NCI-H748 treated with DMSO at 0.1 percent for 48 hours (cell line): Measurements from ENCODE around the gene TSPAN6.
A peak's percentile ranks its signal among the peaks of the same experiment; 100 is the strongest.

Experiments
- DNase-seq: peaks from one replicate; lab custom pipeline; 2025; lab: John Stamatoyannopoulos, UW

Gene TSPAN6

GRCh38 chrX:100636321-100636991 is at the start of gene TSPAN6:
Gene TSPAN6 (minus strand): TSS chrX:100636806. CDS start chrX:100636694, 112 bp downstream.
- DNase-seq: peak; percentile 74

GRCh38 chrX:100685997-100686305 is 49.3 kb upstream of the TSPAN6 start:
- no peak for DNase-seq

GRCh38 chrX:100685284-100685996 is 48.8 kb upstream of the TSPAN6 start:
- peak; percentile 61 for DNase-seq

GRCh38 chrX:100682939-100683338 is 46.3 kb upstream of the TSPAN6 start:
- DNase-seq: no peak

GRCh38 chrX:100681599-100681998 is 45.0 kb upstream of the TSPAN6 start:
- DNase-seq: no peak

- no peak for DNase-seq
Observed at GRCh38 chrX:100680756-100681155, 44.1 kb upstream of the TSPAN6 start.

- no peak for DNase-seq
Observed at GRCh38 chrX:100677611-100678181, 41.1 kb upstream of the TSPAN6 start.

- no peak for DNase-seq
Observed at GRCh38 chrX:100674705-100675104, 38.1 kb upstream of the TSPAN6 start.

- DNase-seq: no peak
Observed at GRCh38 chrX:100673397-100673953, 36.9 kb upstream of the TSPAN6 start.

- no peak for DNase-seq
Observed at GRCh38 chrX:100672966-100673365, 36.4 kb upstream of the TSPAN6 start.

GRCh38 chrX:100663642-100664041 is 27.0 kb upstream of the TSPAN6 start:
- no peak for DNase-seq

GRCh38 chrX:100662796-100663195 is 26.2 kb upstream of the TSPAN6 start:
- no peak for DNase-seq

- no peak for DNase-seq
Observed at GRCh38 chrX:100662170-100662569, 25.6 kb upstream of the TSPAN6 start.

GRCh38 chrX:100659431-100660137 is 23.0 kb upstream of the TSPAN6 start:
- no peak for DNase-seq

GRCh38 chrX:100658941-100659381 is 22.4 kb upstream of the TSPAN6 start:
- no peak for DNase-seq

GRCh38 chrX:100654261-100654660 is 17.7 kb upstream of the TSPAN6 start:
- peak; percentile 17 for DNase-seq

GRCh38 chrX:100652266-100652665 is 15.7 kb upstream of the TSPAN6 start:
- no peak for DNase-seq

- DNase-seq: no peak
Observed at GRCh38 chrX:100650841-100651240, 14.2 kb upstream of the TSPAN6 start.

- no peak for DNase-seq
Observed at GRCh38 chrX:100649550-100650356, 13.1 kb upstream of the TSPAN6 start.

- peak; percentile 3 for DNase-seq
Observed at GRCh38 chrX:100648458-100649417, 12.1 kb upstream of the TSPAN6 start.
